A549 (cell line): Measurements from ENCODE around the gene NTRK1. TPM values are rescaled to one million over a fixed set of nuclear protein-coding genes. Genes with fewer than 3 reads are reported as not detected.

ENCODE experiments used
- ATAC-seq, 2 experiments: fragments of 200-7000 bp in 1 of 2; fragments of >200 bp in 1 of 2; cut with Nextera tagmentation in 1 of 2; cut with Tn5 transposase in 1 of 2; 3 replicates each; pipeline versions ENCODE4 v1.8.0 to v1.9.1; 2018 to 2020; ENCODE audit warnings: mild to moderate bottlenecking in 1 of 2, moderate library complexity in 1 of 2
- CTCF ChIA-PET: fragments of 300-600 bp; sonication (Branson Sonifier 250); formaldehyde crosslinking; extraction: SDS; loops from one replicate; lab custom pipeline; 2021; ENCODE audit warnings: antibody characterized with exemption, inconsistent platforms; lab: Yijun Ruan, JAX
- POLR2A ChIA-PET: fragments of 350-600 bp; formaldehyde crosslinking; extraction: SDS; loops from one replicate; lab custom pipeline; 2021; ENCODE audit warnings: antibody characterized with exemption, inconsistent platforms; lab: Yijun Ruan, JAX
- DNase-seq, 2 experiments: peaks; one replicate each; pipeline versions ENCODE4 v3.0.0 to v3.0.0-alpha.2; 2011 to 2016; ENCODE audit warnings: low read depth in 1 of 2, low spot score in 1 of 2
- FAIRE-seq: peaks from 2 replicates; lab custom pipeline; 2011; peaks lifted over from hg19 to GRCh38; lab: Jason Lieb, UNC
- H3K27ac ChIP-seq, 2 experiments: fragments of >200 bp; sonication (Bioruptor Twin); formaldehyde crosslinking; 3 replicates each; pipeline ENCODE4 v1.5.1; 2016 to 2017
- H3K4me1 ChIP-seq: fragments of >200 bp; sonication (Bioruptor Twin); formaldehyde crosslinking; 3 replicates; pipeline ENCODE4 v1.6.1; 2016
- H3K4me2 ChIP-seq: fragments of >200 bp; sonication (Bioruptor Twin); formaldehyde crosslinking; 3 replicates; pipeline ENCODE4 v1.6.1; 2016
- H3K4me3 ChIP-seq: fragments of >200 bp; sonication (Bioruptor Twin); formaldehyde crosslinking; 3 replicates; pipeline ENCODE4 v1.5.1; 2016
- H3K9me3 ChIP-seq: fragments of >200 bp; sonication (Bioruptor Twin); formaldehyde crosslinking; 3 replicates; pipeline ENCODE4 v1.6.1; 2016
- CBX2 ChIP-seq: fragments of 200-600 bp; sonication (generic); IDR thresholded peaks from 2 replicates; pipeline ENCODE4 v1.6.1; 2016; ENCODE audit warnings: low read depth, mild to moderate bottlenecking, borderline replicate concordance
- CEBPB ChIP-seq, 2 experiments: fragments of >200 bp in 1 of 2; sonication (Bioruptor Twin) in 1 of 2; formaldehyde crosslinking in 1 of 2; IDR thresholded peaks; 2 replicates each; pipeline ENCODE4 v1.6.1; 2012 to 2016
- CHD2 ChIP-seq: fragments of 150-350 bp; IDR thresholded peaks from 2 replicates; pipeline ENCODE4 v1.6.1; 2014; ENCODE audit warnings: low read length; ENCODE audit not compliant: partially characterized antibody
- CHD4 ChIP-seq: fragments of 200-600 bp; sonication (generic); IDR thresholded peaks from 2 replicates; pipeline ENCODE4 v1.6.1; 2016; ENCODE audit warnings: antibody characterized with exemption, mild to moderate bottlenecking, borderline replicate concordance
- EHF ChIP-seq: fragments of 250-450 bp; sonication (Bioruptor Pico); IDR thresholded peaks from 2 replicates; pipeline ENCODE4 v1.5.0; 2020; ENCODE audit warnings: mild to moderate bottlenecking
- FOSB ChIP-seq: fragments of 250-450 bp; sonication (Bioruptor Pico); IDR thresholded peaks from 2 replicates; pipeline ENCODE4 v1.5.0; 2020; ENCODE audit warnings: mild to moderate bottlenecking, moderate library complexity
- HDAC2 ChIP-seq: fragments of 200-600 bp; sonication (generic); IDR thresholded peaks from 2 replicates; pipeline ENCODE4 v1.6.1; 2016
- MAFK ChIP-seq: fragments of 450-650 bp; IDR thresholded peaks from 2 replicates; pipeline ENCODE4 v1.6.1; 2014; ENCODE audit not compliant: partially characterized antibody
- MAZ ChIP-seq: fragments of 150-350 bp; IDR thresholded peaks from 2 replicates; pipeline ENCODE4 v1.6.1; 2014; ENCODE audit warnings: antibody characterized with exemption, low read depth, low read length, borderline replicate concordance
- NPAS2 ChIP-seq: fragments of 250-450 bp; sonication (Bioruptor Pico); IDR thresholded peaks from 2 replicates; pipeline ENCODE4 v1.8.0; 2022; ENCODE audit warnings: mild to moderate bottlenecking, moderate library complexity, borderline replicate concordance
- PHF8 ChIP-seq: fragments of 200-600 bp; sonication (generic); IDR thresholded peaks from 2 replicates; pipeline ENCODE4 v1.6.1; 2016; ENCODE audit warnings: low read depth, mild to moderate bottlenecking, antibody characterized with exemption, moderate library complexity, borderline replicate concordance
- POLR2A ChIP-seq: IDR thresholded peaks from 2 replicates; pipeline ENCODE4 v1.6.1; 2012; ENCODE audit warnings: mild to moderate bottlenecking, low read length
- RARB ChIP-seq: fragments of 250-450 bp; sonication (Bioruptor Pico); IDR thresholded peaks from 2 replicates; pipeline ENCODE4 v1.8.0; 2021; ENCODE audit warnings: mild to moderate bottlenecking, moderate library complexity
- RCOR1 ChIP-seq: fragments of 150-350 bp; IDR thresholded peaks from 2 replicates; pipeline ENCODE4 v1.6.1; 2014; ENCODE audit warnings: antibody characterized with exemption, low read length, low read depth
- RFX5 ChIP-seq: fragments of 450-650 bp; IDR thresholded peaks from 2 replicates; pipeline ENCODE4 v1.7.1; 2014; ENCODE audit warnings: antibody characterized with exemption, mild to moderate bottlenecking, moderate library complexity
- TFCP2L1 ChIP-seq: fragments of 250-450 bp; sonication (Bioruptor Pico); IDR thresholded peaks from 2 replicates; pipeline ENCODE4 v1.5.0; 2021; ENCODE audit warnings: mild to moderate bottlenecking
- TP53 ChIP-seq: fragments of 250-450 bp; sonication (Bioruptor Pico); IDR thresholded peaks from 2 replicates; pipeline ENCODE4 v1.5.0; 2021; ENCODE audit warnings: mild to moderate bottlenecking, moderate library complexity
- ZC3H11A ChIP-seq: fragments of 450-650 bp; IDR thresholded peaks from 2 replicates; pipeline ENCODE4 v1.6.1; 2014; ENCODE audit warnings: antibody characterized with exemption, mild to moderate bottlenecking
- ZNF302 ChIP-seq: fragments of 250-450 bp; sonication (Bioruptor Pico); IDR thresholded peaks from 2 replicates; pipeline ENCODE4 v1.9.0; 2021; ENCODE audit warnings: inconsistent platforms, mild to moderate bottlenecking, moderate library complexity
- WGBS: methylation state at CpG from one replicate; pipeline ENCODE4 v1.1.6; 2017; ENCODE audit errors: missing lambda C conversion rate; 5-methylcytosine and 5-hydroxymethylcytosine counted together
- polyA plus RNA-seq, 4 experiments: library from polyadenylated mRNA; depleted of rRNA in 3 of 4; stranded (reverse); fragments of >200 nt; fragmentation: RNase III in 1 of 4; extraction: RNeasy Plus Mini Kit Qiagen cat#74134 plus additional on column Dnase treatment in 1 of 4; gene quantifications; 2 replicates in 3 of 4; 3 replicates in 1 of 4; pipeline ENCODE4 v1.2.3, GENCODE V29; 2011 to 2017
- TF ChIP-seq, protein P1 (sequence below): IDR thresholded peaks from 2 replicates; pipeline ENCODE4 v1.6.1; 2012
- TF ChIP-seq, protein P2 (sequence below): fragments of 200-600 bp; sonication (generic); IDR thresholded peaks from 2 replicates; pipeline ENCODE4 v1.6.1; 2016; ENCODE audit warnings: antibody characterized with exemption, mild to moderate bottlenecking, moderate library complexity
- TF ChIP-seq, protein P3 (sequence below): fragments of 450-650 bp; IDR thresholded peaks from 2 replicates; pipeline ENCODE4 v1.6.1; 2014; ENCODE audit warnings: antibody characterized with exemption
- TF ChIP-seq, protein P4 (sequence below): fragments of >200 bp; sonication (Bioruptor Twin); formaldehyde crosslinking; IDR thresholded peaks from 2 replicates; pipeline ENCODE4 v1.6.1; 2016
- TF ChIP-seq, protein P5 (sequence below): fragments of 150-350 bp; IDR thresholded peaks from 2 replicates; pipeline ENCODE4 v1.6.1; 2014; ENCODE audit warnings: low read depth, mild to moderate bottlenecking, low read length

NTRK1 gene
- polyA plus RNA-seq, 2 of the 4 experiments (the other 2 are of a cell fraction), result 0.05 to 0.18 TPM

DNA sequence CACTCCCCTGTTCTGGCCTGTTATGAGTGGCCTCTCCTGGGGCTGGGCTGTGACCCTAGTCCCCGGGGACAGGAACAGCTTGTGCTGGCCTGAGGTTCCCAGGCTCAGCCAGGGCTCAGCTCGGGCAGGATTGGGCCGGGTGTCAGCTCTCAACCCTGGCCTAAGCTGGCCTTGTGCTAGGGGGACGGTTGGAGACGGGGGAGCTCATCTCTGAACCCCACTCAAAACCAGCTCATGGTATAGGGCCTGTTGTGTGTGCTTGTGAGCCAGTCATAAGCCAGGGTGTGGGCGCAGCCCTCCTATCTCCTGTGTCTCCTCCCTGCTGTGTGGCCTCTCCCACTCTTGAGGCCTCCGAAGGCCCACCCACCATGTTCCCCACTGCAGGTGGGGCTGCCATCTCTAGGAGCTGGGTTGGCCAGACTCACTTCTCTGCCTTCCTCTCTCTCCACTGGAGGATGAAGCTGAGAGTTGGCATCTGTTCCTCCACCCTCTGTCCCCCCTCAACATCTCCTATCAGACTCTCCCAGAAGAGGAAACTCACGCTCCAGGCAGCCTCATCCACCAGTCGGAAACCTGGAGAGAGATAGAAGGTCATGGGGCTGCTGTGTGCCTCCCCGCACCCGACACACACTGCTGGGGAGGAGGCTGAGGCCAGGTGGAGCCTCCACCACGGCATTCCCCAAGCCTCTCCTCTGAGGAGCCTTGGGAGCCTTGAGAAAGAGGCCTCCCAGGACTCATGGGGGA is 34.2 kb downstream of the NTRK1 start:
- WGBS, result 89% methylated on average over 11 of the region's 12 CpGs
- ATAC-seq (no peak), FAIRE-seq (no peak), DNase-seq (no peak)
- Histone ChIP-seq H3K4me1 (peaks cover 64% of the 10 kb centered on the region), H3K4me2 (no peak overlapping the region), H3K9me3 (no peaks in the 10 kb centered on the region), H3K4me3 (no peak overlapping the region), H3K27ac (peak overlapping the region; percentile 88 to 93)
- ChIA-PET CTCF (interaction anchor here (0.6 to 16.7 kb wide), 14 partner anchors 13 to 205 kb away, joined by 3 to 341 read pairs (median 5); partner anchors contain the start of genes HDGF, INSRR, ISG20L2 and LRRC71), POLR2A (interaction anchor here (1.0 kb wide), 1 partner anchor 33 kb away, joined by 3 read pairs; no protein-coding TSS in a partner anchor)
- no peak for TF ChIP-seq CHD4
- no peak for TF ChIP-seq ZC3H11A
- TF ChIP-seq RCOR1, result no peak
- TF ChIP-seq, protein P1, sequence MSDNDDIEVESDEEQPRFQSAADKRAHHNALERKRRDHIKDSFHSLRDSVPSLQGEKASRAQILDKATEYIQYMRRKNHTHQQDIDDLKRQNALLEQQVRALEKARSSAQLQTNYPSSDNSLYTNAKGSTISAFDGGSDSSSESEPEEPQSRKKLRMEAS, result no peak

DNA sequence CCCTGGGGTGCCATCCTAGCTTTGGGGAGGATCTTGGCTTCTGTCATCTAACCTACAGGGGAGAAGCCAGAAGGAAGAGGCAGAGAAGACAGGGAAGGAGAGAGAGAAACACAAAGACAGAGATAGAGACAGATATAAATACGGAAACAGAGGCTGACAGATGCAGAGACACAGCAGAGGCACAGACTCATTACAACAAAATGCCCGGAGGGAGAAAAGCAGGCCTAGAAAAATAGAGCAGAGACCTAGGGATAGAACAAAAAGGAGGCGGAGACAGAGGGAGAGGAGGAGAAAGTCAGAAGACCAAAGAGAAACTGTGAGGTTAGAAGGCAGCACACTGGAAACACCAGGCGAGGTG is 34.8 kb downstream of the NTRK1 start:
- ATAC-seq, result no peak

More for the DNA sequence above, 34.8 kb downstream of the NTRK1 start:
- Histone ChIP-seq H3K4me1 (peaks cover 67% of the 10 kb centered on the region), H3K4me3 (no peak overlapping the region), H3K27ac (peak overlapping the region; percentile 88 to 93), H3K9me3 (no peaks in the 10 kb centered on the region), H3K4me2 (peak overlapping the region; percentile 86; the same call in 1 of the 3 replicates)
- WGBS, result 81% methylated on average over 4 of the region's 4 CpGs
- FAIRE-seq (no peak), DNase-seq (no peak)
- ChIA-PET POLR2A (no interaction called here), CTCF (interaction anchor here (0.9 to 12.9 kb wide), 7 partner anchors 16 to 206 kb away, joined by 3 to 341 read pairs (median 9); partner anchors contain the start of genes ISG20L2, LRRC71 and METTL25B)
- TF ChIP-seq POLR2A, result no peak
- TF ChIP-seq, protein P2, sequence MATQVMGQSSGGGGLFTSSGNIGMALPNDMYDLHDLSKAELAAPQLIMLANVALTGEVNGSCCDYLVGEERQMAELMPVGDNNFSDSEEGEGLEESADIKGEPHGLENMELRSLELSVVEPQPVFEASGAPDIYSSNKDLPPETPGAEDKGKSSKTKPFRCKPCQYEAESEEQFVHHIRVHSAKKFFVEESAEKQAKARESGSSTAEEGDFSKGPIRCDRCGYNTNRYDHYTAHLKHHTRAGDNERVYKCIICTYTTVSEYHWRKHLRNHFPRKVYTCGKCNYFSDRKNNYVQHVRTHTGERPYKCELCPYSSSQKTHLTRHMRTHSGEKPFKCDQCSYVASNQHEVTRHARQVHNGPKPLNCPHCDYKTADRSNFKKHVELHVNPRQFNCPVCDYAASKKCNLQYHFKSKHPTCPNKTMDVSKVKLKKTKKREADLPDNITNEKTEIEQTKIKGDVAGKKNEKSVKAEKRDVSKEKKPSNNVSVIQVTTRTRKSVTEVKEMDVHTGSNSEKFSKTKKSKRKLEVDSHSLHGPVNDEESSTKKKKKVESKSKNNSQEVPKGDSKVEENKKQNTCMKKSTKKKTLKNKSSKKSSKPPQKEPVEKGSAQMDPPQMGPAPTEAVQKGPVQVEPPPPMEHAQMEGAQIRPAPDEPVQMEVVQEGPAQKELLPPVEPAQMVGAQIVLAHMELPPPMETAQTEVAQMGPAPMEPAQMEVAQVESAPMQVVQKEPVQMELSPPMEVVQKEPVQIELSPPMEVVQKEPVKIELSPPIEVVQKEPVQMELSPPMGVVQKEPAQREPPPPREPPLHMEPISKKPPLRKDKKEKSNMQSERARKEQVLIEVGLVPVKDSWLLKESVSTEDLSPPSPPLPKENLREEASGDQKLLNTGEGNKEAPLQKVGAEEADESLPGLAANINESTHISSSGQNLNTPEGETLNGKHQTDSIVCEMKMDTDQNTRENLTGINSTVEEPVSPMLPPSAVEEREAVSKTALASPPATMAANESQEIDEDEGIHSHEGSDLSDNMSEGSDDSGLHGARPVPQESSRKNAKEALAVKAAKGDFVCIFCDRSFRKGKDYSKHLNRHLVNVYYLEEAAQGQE, result no peak
- TF ChIP-seq ZNF302, result no peak
- no peak for TF ChIP-seq CBX2
- no peak for TF ChIP-seq FOSB (CRISPR knock-in tag)
- no peak for TF ChIP-seq HDAC2
- TF ChIP-seq RFX5, result no peak
- no peak for TF ChIP-seq TFCP2L1 (CRISPR knock-in tag)
- no peak for TF ChIP-seq MAZ
- no peak for TF ChIP-seq MAFK
- no peak for TF ChIP-seq NPAS2 (CRISPR knock-in tag)
- TF ChIP-seq RARB, result no peak
- no peak for TF ChIP-seq PHF8
- no peak for TF ChIP-seq CEBPB (IDR thresholded peaks at IDR 0.05)
- TF ChIP-seq, protein P3, sequence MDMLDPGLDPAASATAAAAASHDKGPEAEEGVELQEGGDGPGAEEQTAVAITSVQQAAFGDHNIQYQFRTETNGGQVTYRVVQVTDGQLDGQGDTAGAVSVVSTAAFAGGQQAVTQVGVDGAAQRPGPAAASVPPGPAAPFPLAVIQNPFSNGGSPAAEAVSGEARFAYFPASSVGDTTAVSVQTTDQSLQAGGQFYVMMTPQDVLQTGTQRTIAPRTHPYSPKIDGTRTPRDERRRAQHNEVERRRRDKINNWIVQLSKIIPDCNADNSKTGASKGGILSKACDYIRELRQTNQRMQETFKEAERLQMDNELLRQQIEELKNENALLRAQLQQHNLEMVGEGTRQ, result no peak
- TF ChIP-seq EHF (CRISPR knock-in tag), result no peak
- TF ChIP-seq TP53 (CRISPR knock-in tag), result no peak
- no peak for TF ChIP-seq CHD2
- TF ChIP-seq, protein P4, sequence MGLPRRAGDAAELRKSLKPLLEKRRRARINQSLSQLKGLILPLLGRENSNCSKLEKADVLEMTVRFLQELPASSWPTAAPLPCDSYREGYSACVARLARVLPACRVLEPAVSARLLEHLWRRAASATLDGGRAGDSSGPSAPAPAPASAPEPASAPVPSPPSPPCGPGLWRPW, result no peak
- TF ChIP-seq, protein P5, sequence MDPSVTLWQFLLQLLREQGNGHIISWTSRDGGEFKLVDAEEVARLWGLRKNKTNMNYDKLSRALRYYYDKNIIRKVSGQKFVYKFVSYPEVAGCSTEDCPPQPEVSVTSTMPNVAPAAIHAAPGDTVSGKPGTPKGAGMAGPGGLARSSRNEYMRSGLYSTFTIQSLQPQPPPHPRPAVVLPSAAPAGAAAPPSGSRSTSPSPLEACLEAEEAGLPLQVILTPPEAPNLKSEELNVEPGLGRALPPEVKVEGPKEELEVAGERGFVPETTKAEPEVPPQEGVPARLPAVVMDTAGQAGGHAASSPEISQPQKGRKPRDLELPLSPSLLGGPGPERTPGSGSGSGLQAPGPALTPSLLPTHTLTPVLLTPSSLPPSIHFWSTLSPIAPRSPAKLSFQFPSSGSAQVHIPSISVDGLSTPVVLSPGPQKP, result no peak
